ENCODE measurements around the gene SLC35F4. TPM values are rescaled to one million over a fixed set of nuclear protein-coding genes. Genes with fewer than 3 reads are reported as not detected.

The SLC35F4 gene
- total and polyA plus RNA-seq, 2 of the 8 experiments (the other 6 are each of a cell fraction or from before 2014, with no cell fraction given), result not detected

DNA sequence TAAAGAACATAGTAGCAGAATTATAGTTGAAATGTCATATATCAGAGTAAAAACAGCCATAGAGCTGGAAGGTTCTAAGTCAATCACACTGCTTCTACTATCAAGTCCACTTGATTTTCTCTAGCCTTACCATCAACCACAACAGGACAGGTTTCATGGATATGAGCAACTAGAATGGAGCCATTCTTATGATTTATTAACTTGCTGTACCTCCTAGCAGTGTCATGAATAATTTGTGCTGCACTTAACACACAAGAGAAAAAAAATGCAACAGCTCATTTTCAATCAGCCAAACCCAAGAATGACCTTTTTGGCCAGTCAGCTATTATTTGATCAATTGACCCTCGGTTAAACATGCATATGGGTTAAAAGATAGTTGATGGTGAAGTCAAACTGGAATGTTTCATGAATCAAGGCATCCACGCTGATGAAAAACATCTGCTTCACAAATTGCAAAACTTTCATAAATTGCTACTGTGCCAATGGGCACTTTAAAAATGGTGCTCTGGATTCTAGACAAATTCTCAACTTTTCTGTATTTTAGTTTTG lies 316.8 kb downstream of the SLC35F4 start:
- H2BK15ac ChIP-seq (ENCODE audit: low read length), result no peak overlapping the region
- no peak overlapping the region for H3K14ac ChIP-seq (ENCODE audit: insufficient read length)
- H3K27me3 ChIP-seq (replicated peaks in 1 of 4; ENCODE audit: control insufficient read depth in 3 of 4, extremely low read depth in 1 of 4, insufficient read depth in 3 of 4, low read length in 3 of 4), result peaks cover 0 to 1% (median 0%) of the 10 kb centered on the region in 4 experiments; a peak in 1 of 7 replicates
- no peaks in the 10 kb centered on the region for H3K9me3 ChIP-seq (ENCODE audit: insufficient read depth in 2 of 2, low read depth in 1 of 2, low read length in 1 of 2)
- no peaks in the 10 kb centered on the region for H3K79me1 ChIP-seq (ENCODE audit: low read depth, low read length)
- H3K4ac ChIP-seq (replicated peaks; ENCODE audit: insufficient read length, low read depth, low read length), result no peak overlapping the region
- H2AK5ac ChIP-seq (ENCODE audit: low read depth, low read length), result no peak overlapping the region
- H4K8ac ChIP-seq (ENCODE audit: extremely low read depth, insufficient read depth, low read length), result no peak overlapping the region
- no peak overlapping the region for H2BK120ac ChIP-seq (replicated peaks; ENCODE audit: low read depth, low read length)
- no peak overlapping the region for H2BK5ac ChIP-seq (ENCODE audit: low read depth, low read length)
- no peaks in the 10 kb centered on the region for H3K79me2 ChIP-seq (ENCODE audit: control insufficient read depth in 1 of 2, insufficient read depth in 2 of 2, low read length in 2 of 2)
- H4K91ac ChIP-seq (replicated peaks; ENCODE audit: insufficient read length, low read length), result no peak overlapping the region
- no peak overlapping the region for H3K27ac ChIP-seq (ENCODE audit: low read depth, low read length)
- no peak overlapping the region for H4K5ac ChIP-seq (ENCODE audit: insufficient read length, low read depth, low read length)
- no peak overlapping the region for H3K18ac ChIP-seq (ENCODE audit: extremely low read depth, low read length)
- CTCF ChIA-PET (ENCODE audit: partially characterized antibody), result interaction anchor here (1.0 to 1.6 kb wide), 4 partner anchors 16 to 23 kb away, joined by 3 to 5 read pairs (median 4); no protein-coding TSS in a partner anchor
- H3K56ac ChIP-seq (replicated peaks; ENCODE audit: insufficient read length, low read depth, low read length), result no peak overlapping the region
- no peaks in the 10 kb centered on the region for H3K4me1 ChIP-seq (replicated peaks in 1 of 4; ENCODE audit: control insufficient read depth in 3 of 4, insufficient read depth in 4 of 4, low read length in 3 of 4)
- WGBS, 2 experiments (ENCODE audit: extremely low coverage in 1 of 2, insufficient coverage in 1 of 2, insufficient read length in 1 of 2, insufficient replicate concordance in 2 of 2, low coverage in 1 of 2, low lambda C conversion rate in 2 of 2, missing lambda C conversion rate in 1 of 2), result 83% methylated on average over 2 of the region's 2 CpGs; no CpG with 5 or more reads in 1 of the 2 experiments
- H3K36me3 ChIP-seq (ENCODE audit: control insufficient read depth in 2 of 4, insufficient read depth in 4 of 4, low read length in 3 of 4), result no peaks in the 10 kb centered on the region
- H3K23ac ChIP-seq (ENCODE audit: insufficient read length), result no peak overlapping the region
- no peak overlapping the region for H2BK20ac ChIP-seq (ENCODE audit: low read length)
- H3K23me2 ChIP-seq (ENCODE audit: low read depth, low read length), result no peaks in the 10 kb centered on the region
- no peak for DNase-seq (ENCODE audit: low read depth in 1 of 2, low spot score in 2 of 2)
- H3K4me2 ChIP-seq (ENCODE audit: insufficient read depth in 1 of 2, low read depth in 2 of 2, low read length in 2 of 2), result no peak overlapping the region
- POLR2A ChIA-PET (ENCODE audit: partially characterized antibody), result no interaction called here
- H2AFZ ChIP-seq (ENCODE audit: low read length), result no peak overlapping the region
- FAIRE-seq, result no peak
- H3K9ac ChIP-seq (replicated peaks in 1 of 4; ENCODE audit: extremely low read depth in 1 of 4, low read depth in 3 of 4, low read length in 3 of 4), result no peak overlapping the region
- no peak overlapping the region for H3K4me3 ChIP-seq (ENCODE audit: extremely low read depth in 1 of 4, insufficient read depth in 2 of 4, low read depth in 3 of 4, low read length in 4 of 4)
- H4K20me1 ChIP-seq (replicated peaks in 1 of 2; ENCODE audit: control insufficient read depth in 1 of 2, insufficient read depth in 2 of 2, low read length in 2 of 2), result no peaks in the 10 kb centered on the region
- no peak overlapping the region for H2BK12ac ChIP-seq (ENCODE audit: low read depth, low read length)
- TF ChIP-seq, protein P1, sequence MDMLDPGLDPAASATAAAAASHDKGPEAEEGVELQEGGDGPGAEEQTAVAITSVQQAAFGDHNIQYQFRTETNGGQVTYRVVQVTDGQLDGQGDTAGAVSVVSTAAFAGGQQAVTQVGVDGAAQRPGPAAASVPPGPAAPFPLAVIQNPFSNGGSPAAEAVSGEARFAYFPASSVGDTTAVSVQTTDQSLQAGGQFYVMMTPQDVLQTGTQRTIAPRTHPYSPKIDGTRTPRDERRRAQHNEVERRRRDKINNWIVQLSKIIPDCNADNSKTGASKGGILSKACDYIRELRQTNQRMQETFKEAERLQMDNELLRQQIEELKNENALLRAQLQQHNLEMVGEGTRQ (IDR thresholded peaks at IDR 0.05; ENCODE audit: low read length), result no peak
- no peak for TF ChIP-seq CREB1 (IDR thresholded peaks at IDR 0.05)
- TF ChIP-seq HDAC6 (IDR thresholded peaks at IDR 0.05; ENCODE audit: low read depth, low read length), result no peak
- no peak for TF ChIP-seq TCF12 (IDR thresholded peaks at IDR 0.05; ENCODE audit: low read depth, low read length)
- TF ChIP-seq EZH2 (IDR thresholded peaks at IDR 0.05; ENCODE audit: low read depth, low read length, severe bottlenecking), result no peak
- no peak for TF ChIP-seq KDM1A (IDR thresholded peaks at IDR 0.05; ENCODE audit: borderline replicate concordance, low read length)
- TF ChIP-seq SIN3A (conservative IDR thresholded peaks at IDR 0.05 in 1 of 2, IDR thresholded peaks at IDR 0.05 in 1 of 2; ENCODE audit: low read depth in 1 of 2, low read length in 2 of 2), result no peak
- TF ChIP-seq RNF2 (IDR thresholded peaks at IDR 0.05; ENCODE audit: borderline replicate concordance, low read depth, low read length, missing control alignments, poor library complexity, severe bottlenecking), result no peak
- no peak for TF ChIP-seq TBP (IDR thresholded peaks at IDR 0.05; ENCODE audit: low read depth, low read length)
- TF ChIP-seq EGR1 (IDR thresholded peaks at IDR 0.05; ENCODE audit: borderline replicate concordance, low read depth, low read length), result no peak
- TF ChIP-seq, protein P2, sequence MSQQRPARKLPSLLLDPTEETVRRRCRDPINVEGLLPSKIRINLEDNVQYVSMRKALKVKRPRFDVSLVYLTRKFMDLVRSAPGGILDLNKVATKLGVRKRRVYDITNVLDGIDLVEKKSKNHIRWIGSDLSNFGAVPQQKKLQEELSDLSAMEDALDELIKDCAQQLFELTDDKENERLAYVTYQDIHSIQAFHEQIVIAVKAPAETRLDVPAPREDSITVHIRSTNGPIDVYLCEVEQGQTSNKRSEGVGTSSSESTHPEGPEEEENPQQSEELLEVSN (IDR thresholded peaks at IDR 0.05), result no peak
- TF ChIP-seq NRF1 (IDR thresholded peaks at IDR 0.05; ENCODE audit: low read depth, low read length), result no peak
